SU-DHL-6 (cell line): ENCODE measurements around the gene GSC.

Source experiments
- H2AFZ ChIP-seq: fragments of 200-600 bp; sonication (generic); 2 replicates; pipeline ENCODE4 v1.6.1; 2014; ENCODE audit warnings: low read depth, mild to moderate bottlenecking, moderate library complexity, mixed read lengths, antibody characterized with exemption, low read length; ENCODE audit not compliant: severe bottlenecking
- H3F3A ChIP-seq: fragments of 200-600 bp; shearing (Covaris generic); 2 replicates; pipeline ENCODE4 v1.6.0; 2016; ENCODE audit warnings: antibody characterized with exemption, mild to moderate bottlenecking; ENCODE audit not compliant: insufficient read depth
- H3K27ac ChIP-seq: fragments of 200-600 bp; sonication (generic); 2 replicates; pipeline ENCODE4 v1.5.1; 2016; ENCODE audit warnings: low read depth, mild to moderate bottlenecking, low read length, moderate library complexity, mixed read lengths
- H3K27me3 ChIP-seq: fragments of 200-600 bp; sonication (generic), shearing (Covaris generic); 2 replicates; pipeline ENCODE4 v1.6.0; 2014; ENCODE audit warnings: mild to moderate bottlenecking, low read length
- H3K36me3 ChIP-seq: fragments of 200-600 bp; sonication (generic); 2 replicates; pipeline ENCODE4 v1.6.1; 2014; ENCODE audit warnings: mild to moderate bottlenecking, low read length, mixed read lengths
- H3K4me2 ChIP-seq: fragments of 300-600, 200-600 bp; shearing (Covaris generic), sonication (generic); 2 replicates; pipeline ENCODE4 v1.6.0; 2014; ENCODE audit warnings: low read length, low read depth, mild to moderate bottlenecking; ENCODE audit not compliant: poor library complexity, severe bottlenecking
- H3K4me3 ChIP-seq: fragments of 200-600 bp; sonication (generic); 2 replicates; pipeline ENCODE4 v1.5.1; 2014; ENCODE audit warnings: antibody characterized with exemption, low read length, mild to moderate bottlenecking, mixed read lengths; ENCODE audit not compliant: insufficient read depth, poor library complexity, severe bottlenecking
- H3K79me2 ChIP-seq: fragments of 200-600 bp; sonication (generic); 2 replicates; pipeline ENCODE4 v1.6.1; 2014; ENCODE audit warnings: mild to moderate bottlenecking, low read length, moderate library complexity; ENCODE audit not compliant: insufficient read depth
- H3K9ac ChIP-seq: fragments of 200-600 bp; sonication (generic); 2 replicates; pipeline ENCODE4 v1.7.0; 2014; ENCODE audit warnings: mild to moderate bottlenecking, low read length
- H3K9me2 ChIP-seq: fragments of 200-600 bp; sonication (generic); replicated peaks from 2 replicates; pipeline ENCODE4 v1.6.1; 2014; ENCODE audit warnings: low read length; ENCODE audit not compliant: insufficient read depth
- H3K9me3 ChIP-seq: fragments of 200-600 bp; sonication (generic); 2 replicates; pipeline ENCODE4 v1.6.1; 2014; ENCODE audit warnings: low read length, mixed read lengths; ENCODE audit not compliant: insufficient read depth
- H4K20me1 ChIP-seq: fragments of 200-600 bp; sonication (generic); 2 replicates; pipeline ENCODE4 v1.6.1; 2014; ENCODE audit warnings: low read depth, mild to moderate bottlenecking, antibody characterized with exemption, low read length, moderate library complexity, mixed read lengths
- EZH2phosphoT487 ChIP-seq: fragments of 200-600 bp; sonication (generic), shearing (Covaris generic); conservative IDR thresholded peaks from 2 replicates; pipeline ENCODE4 v1.6.1; 2018; ENCODE audit warnings: mild to moderate bottlenecking, antibody characterized with exemption, low read length, moderate library complexity, mixed read lengths
- TF ChIP-seq, protein P1 (sequence below): fragments of 200-600 bp; sonication (generic); IDR thresholded peaks from one replicate; pipeline ENCODE4 v1.5.1; 2017; ENCODE audit warnings: antibody characterized with exemption, mild to moderate bottlenecking, low read length, moderate library complexity; ENCODE audit not compliant: insufficient read depth, poor library complexity, severe bottlenecking

GSC gene

DNA sequence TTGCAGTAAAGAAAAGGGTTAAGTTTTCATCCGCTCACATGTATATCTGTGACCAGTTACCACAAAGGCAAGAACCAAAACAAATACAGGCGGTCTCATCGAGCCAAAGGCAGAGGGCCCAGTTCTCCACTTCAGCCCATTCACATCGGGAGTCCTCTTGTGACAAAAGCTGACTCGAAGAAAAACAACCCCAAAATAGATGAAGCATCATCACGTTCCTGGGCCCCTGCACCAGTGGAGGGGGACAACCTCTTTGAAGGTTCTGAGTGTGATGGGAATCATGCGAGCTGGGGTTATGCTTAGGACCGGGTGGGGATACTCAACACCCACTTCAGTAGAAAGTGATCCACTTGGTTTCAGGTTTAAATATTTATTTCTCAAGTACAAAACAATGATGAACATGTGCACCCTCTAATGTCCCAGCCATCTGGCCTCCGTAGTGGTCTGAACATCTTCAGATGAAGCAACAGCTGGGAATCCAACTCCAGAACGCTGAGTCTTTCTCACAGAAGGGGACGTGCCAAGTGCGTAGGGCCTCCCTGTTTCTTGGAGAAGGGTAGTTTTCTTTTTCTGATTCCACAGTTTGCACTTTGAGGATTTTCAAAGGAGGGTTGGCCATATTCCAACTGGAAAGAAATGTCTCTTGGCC lies 8.4 kb downstream of the GSC start:
- no peaks in the 10 kb centered on the region for H3K9me3 ChIP-seq
- H2AFZ ChIP-seq, result no peak overlapping the region
- H4K20me1 ChIP-seq, result no peaks in the 10 kb centered on the region
- H3K79me2 ChIP-seq, result no peaks in the 10 kb centered on the region
- no peaks in the 10 kb centered on the region for H3K9me2 ChIP-seq
- no peaks in the 10 kb centered on the region for H3K27me3 ChIP-seq
- H3K4me2 ChIP-seq, result no peak overlapping the region
- H3K36me3 ChIP-seq, result no peaks in the 10 kb centered on the region
- TF ChIP-seq, protein P1, sequence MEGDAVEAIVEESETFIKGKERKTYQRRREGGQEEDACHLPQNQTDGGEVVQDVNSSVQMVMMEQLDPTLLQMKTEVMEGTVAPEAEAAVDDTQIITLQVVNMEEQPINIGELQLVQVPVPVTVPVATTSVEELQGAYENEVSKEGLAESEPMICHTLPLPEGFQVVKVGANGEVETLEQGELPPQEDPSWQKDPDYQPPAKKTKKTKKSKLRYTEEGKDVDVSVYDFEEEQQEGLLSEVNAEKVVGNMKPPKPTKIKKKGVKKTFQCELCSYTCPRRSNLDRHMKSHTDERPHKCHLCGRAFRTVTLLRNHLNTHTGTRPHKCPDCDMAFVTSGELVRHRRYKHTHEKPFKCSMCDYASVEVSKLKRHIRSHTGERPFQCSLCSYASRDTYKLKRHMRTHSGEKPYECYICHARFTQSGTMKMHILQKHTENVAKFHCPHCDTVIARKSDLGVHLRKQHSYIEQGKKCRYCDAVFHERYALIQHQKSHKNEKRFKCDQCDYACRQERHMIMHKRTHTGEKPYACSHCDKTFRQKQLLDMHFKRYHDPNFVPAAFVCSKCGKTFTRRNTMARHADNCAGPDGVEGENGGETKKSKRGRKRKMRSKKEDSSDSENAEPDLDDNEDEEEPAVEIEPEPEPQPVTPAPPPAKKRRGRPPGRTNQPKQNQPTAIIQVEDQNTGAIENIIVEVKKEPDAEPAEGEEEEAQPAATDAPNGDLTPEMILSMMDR, result no peak
- no peak for TF ChIP-seq EZH2phosphoT487
- H3K9ac ChIP-seq, result no peak overlapping the region
- H3K4me3 ChIP-seq, result no peak overlapping the region
- H3F3A ChIP-seq, result no peaks in the 10 kb centered on the region
- no peak overlapping the region for H3K27ac ChIP-seq

DNA sequence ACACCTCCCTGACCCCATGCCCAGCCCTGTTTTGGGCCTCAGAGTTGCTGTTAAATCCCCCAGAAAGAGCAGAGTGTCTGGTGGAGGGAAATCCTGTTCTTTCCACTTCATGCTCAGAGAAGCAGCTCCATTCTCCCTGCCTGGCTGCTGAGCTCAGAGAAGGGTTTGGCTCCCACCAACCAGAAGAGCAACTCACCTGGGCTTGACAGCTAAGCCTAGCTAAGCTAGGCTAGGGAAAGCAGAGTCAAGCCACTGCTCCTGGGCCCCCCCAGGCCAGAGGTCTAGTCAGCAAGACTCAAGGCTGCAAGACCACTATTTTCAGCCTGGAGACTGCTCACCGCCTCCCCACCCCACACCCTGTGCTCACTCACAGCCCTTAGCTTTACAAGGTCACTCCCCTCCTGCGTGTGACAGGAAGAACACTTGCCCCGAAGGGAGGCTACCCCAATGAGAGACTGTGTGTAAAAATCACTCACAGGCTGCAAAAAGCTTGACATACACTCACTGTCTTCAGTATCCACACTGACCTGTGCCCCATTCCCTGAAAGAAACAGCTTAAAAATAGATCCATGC lies 13.5 kb downstream of the GSC start:
- Histone ChIP-seq H3K9me2 (no peaks in the 10 kb centered on the region), H3K4me3 (no peak overlapping the region), H3K9me3 (no peaks in the 10 kb centered on the region)

DNA sequence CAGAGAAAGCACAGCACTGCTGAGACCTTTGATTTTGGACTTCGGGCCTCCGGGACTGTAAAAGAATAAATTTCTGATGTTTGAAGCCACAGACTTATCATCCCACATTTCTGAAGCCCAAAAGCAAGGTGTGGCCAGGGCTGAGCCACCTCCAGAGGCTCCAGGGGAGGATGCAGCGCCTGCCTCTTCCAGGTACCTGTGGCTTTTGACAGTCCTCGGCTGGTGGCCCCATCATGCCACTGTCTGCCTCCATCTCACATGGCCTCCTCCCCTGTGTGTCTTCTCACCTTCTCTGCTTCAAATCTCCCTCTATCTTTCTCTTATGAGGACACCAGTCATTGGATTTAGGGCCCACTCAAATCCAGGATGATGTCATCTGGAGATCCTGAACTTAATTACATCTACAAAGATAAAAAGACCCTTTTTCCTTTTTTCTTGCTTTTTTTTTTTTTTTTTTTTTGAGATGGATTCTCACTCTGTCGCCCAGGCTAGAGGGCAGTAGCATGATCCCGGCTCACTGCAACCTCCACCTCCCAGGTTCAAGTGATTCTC lies 15.4 kb downstream of the GSC start:
- H2AFZ ChIP-seq, result no peak overlapping the region
- no peaks in the 10 kb centered on the region for H4K20me1 ChIP-seq
- no peaks in the 10 kb centered on the region for H3K79me2 ChIP-seq
- H3K36me3 ChIP-seq, result no peaks in the 10 kb centered on the region
- H3K4me3 ChIP-seq, result no peak overlapping the region
- H3K27me3 ChIP-seq, result no peaks in the 10 kb centered on the region
- no peak overlapping the region for H3K9ac ChIP-seq
- TF ChIP-seq, protein P1, result no peak
- TF ChIP-seq EZH2phosphoT487, result no peak
- H3K4me2 ChIP-seq, result no peak overlapping the region
- no peaks in the 10 kb centered on the region for H3F3A ChIP-seq
- H3K27ac ChIP-seq, result no peak overlapping the region
- no peaks in the 10 kb centered on the region for H3K9me3 ChIP-seq
- no peaks in the 10 kb centered on the region for H3K9me2 ChIP-seq

More for the DNA sequence above, 13.5 kb downstream of the GSC start:
- Histone ChIP-seq H3K27ac (no peak overlapping the region), H3K27me3 (no peaks in the 10 kb centered on the region), H3K79me2 (no peaks in the 10 kb centered on the region), H3K4me2 (no peak overlapping the region), H3K36me3 (no peaks in the 10 kb centered on the region), H4K20me1 (no peaks in the 10 kb centered on the region), H3F3A (no peaks in the 10 kb centered on the region), H3K9ac (no peak overlapping the region), H2AFZ (no peak overlapping the region)
- TF ChIP-seq, protein P1, result no peak
- no peak for TF ChIP-seq EZH2phosphoT487
